Parathyroid adenoma (tissue), 2 donors: ENCODE measurements around the gene FAM78B.

Source experiments
- H2AFZ ChIP-seq: fragments of 300-600 bp; sonication (generic); one replicate; pipeline ENCODE4 v1.7.0; 2017; ENCODE audit warnings: antibody characterized with exemption, mild to moderate bottlenecking
- H3K27ac ChIP-seq: fragments of 300-600 bp; sonication (generic); one replicate; pipeline ENCODE4 v1.7.0; 2017
- H3K27me3 ChIP-seq: fragments of 300-600 bp; sonication (generic); one replicate; pipeline ENCODE4 v1.7.0; 2017; ENCODE audit warnings: low read length; ENCODE audit not compliant: control insufficient read depth, insufficient read depth
- H3K36me3 ChIP-seq: fragments of 300-600 bp; sonication (generic); one replicate; pipeline ENCODE4 v1.7.0; 2017; ENCODE audit warnings: low read length; ENCODE audit not compliant: control insufficient read depth, insufficient read depth
- H3K4me1 ChIP-seq: fragments of 300-600 bp; sonication (generic); one replicate; pipeline ENCODE4 v1.7.0; 2017; ENCODE audit warnings: control low read depth
- H3K4me2 ChIP-seq: fragments of 300-600 bp; sonication (generic); one replicate; pipeline ENCODE4 v1.7.0; 2017; ENCODE audit warnings: low read length
- H3K4me3 ChIP-seq: fragments of 300-600 bp; sonication (generic); one replicate; pipeline ENCODE4 v1.7.0; 2017; ENCODE audit warnings: low read depth, low read length
- H3K79me2 ChIP-seq: fragments of 300-600 bp; sonication (generic); one replicate; pipeline ENCODE4 v1.7.0; 2017; ENCODE audit warnings: control low read depth
- H3K9ac ChIP-seq: fragments of 300-600 bp; sonication (generic); one replicate; pipeline ENCODE4 v1.7.0; 2017; ENCODE audit warnings: mild to moderate bottlenecking
- H3K9me3 ChIP-seq: fragments of 300-600 bp; sonication (generic); one replicate; pipeline ENCODE4 v1.7.0; 2017; ENCODE audit warnings: low read length; ENCODE audit not compliant: control insufficient read depth
- TF ChIP-seq, protein P1 (sequence below): fragments of 300-600 bp; sonication (generic); IDR thresholded peaks from one replicate; pipeline ENCODE4 v1.7.0; 2017; ENCODE audit warnings: antibody characterized with exemption, mild to moderate bottlenecking
- donor health status: primary hyperparathyroidism.

The FAM78B gene

GRCh38 chr1:166020210-166020609 is 146.6 kb downstream of the FAM78B start:
- Histone ChIP-seq H3K9ac (no peak overlapping the region), H3K4me3 (no peak overlapping the region), H3K27me3 (no peaks in the 10 kb centered on the region), H3K4me1 (no peaks in the 10 kb centered on the region), H3K79me2 (no peaks in the 10 kb centered on the region), H3K36me3 (no peaks in the 10 kb centered on the region), H3K27ac (no peak overlapping the region), H3K9me3 (no peaks in the 10 kb centered on the region), H3K4me2 (no peak overlapping the region), H2AFZ (no peak overlapping the region)
- TF ChIP-seq, protein P1, sequence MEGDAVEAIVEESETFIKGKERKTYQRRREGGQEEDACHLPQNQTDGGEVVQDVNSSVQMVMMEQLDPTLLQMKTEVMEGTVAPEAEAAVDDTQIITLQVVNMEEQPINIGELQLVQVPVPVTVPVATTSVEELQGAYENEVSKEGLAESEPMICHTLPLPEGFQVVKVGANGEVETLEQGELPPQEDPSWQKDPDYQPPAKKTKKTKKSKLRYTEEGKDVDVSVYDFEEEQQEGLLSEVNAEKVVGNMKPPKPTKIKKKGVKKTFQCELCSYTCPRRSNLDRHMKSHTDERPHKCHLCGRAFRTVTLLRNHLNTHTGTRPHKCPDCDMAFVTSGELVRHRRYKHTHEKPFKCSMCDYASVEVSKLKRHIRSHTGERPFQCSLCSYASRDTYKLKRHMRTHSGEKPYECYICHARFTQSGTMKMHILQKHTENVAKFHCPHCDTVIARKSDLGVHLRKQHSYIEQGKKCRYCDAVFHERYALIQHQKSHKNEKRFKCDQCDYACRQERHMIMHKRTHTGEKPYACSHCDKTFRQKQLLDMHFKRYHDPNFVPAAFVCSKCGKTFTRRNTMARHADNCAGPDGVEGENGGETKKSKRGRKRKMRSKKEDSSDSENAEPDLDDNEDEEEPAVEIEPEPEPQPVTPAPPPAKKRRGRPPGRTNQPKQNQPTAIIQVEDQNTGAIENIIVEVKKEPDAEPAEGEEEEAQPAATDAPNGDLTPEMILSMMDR = no peak
